Mesenchymal stem cell (in vitro differentiated cells and primary cell): ENCODE results near the gene UBL3.

Experiments used
- DNase-seq: peaks from one replicate; pipeline ENCODE4 v3.0.0-alpha.2; 2013
- H2AFZ ChIP-seq: one replicate; pipeline ENCODE4 v1.6.1; 2013; ENCODE audit warnings: low read depth, mild to moderate bottlenecking, control low read depth, inconsistent platforms, low read length, moderate library complexity
- H2AK5ac ChIP-seq: 2 replicates; pipeline ENCODE4 v1.6.1; 2013; ENCODE audit warnings: low read length, moderate library complexity, mild to moderate bottlenecking, inconsistent platforms; ENCODE audit not compliant: severe bottlenecking
- H2BK120ac ChIP-seq: one replicate; pipeline ENCODE4 v1.6.1; 2013; ENCODE audit warnings: low read depth, mild to moderate bottlenecking, inconsistent platforms, low read length, moderate library complexity
- H2BK12ac ChIP-seq, 2 experiments: one replicate each; pipeline ENCODE4 v1.6.1; 2013; ENCODE audit warnings: inconsistent platforms in 2 of 2, low read length in 2 of 2, mild to moderate bottlenecking in 2 of 2, moderate library complexity in 2 of 2, control low read depth in 1 of 2
- H2BK15ac ChIP-seq: one replicate; pipeline ENCODE4 v1.6.1; 2013; ENCODE audit warnings: mild to moderate bottlenecking, low read depth, inconsistent platforms; ENCODE audit not compliant: poor library complexity, severe bottlenecking
- H2BK5ac ChIP-seq: 2 replicates; pipeline ENCODE4 v1.6.1; 2013; ENCODE audit warnings: low read depth, mild to moderate bottlenecking, low read length, control low read depth, inconsistent platforms; ENCODE audit not compliant: poor library complexity, severe bottlenecking
- H3K14ac ChIP-seq, 2 experiments: one replicate each; pipeline ENCODE4 v1.6.1; 2013; ENCODE audit warnings: inconsistent platforms in 2 of 2, low read length in 2 of 2, control low read depth in 1 of 2, mild to moderate bottlenecking in 1 of 2, moderate library complexity in 1 of 2
- H3K18ac ChIP-seq, 2 experiments: one replicate each; pipeline ENCODE4 v1.6.1; 2013; ENCODE audit warnings: inconsistent platforms in 2 of 2, low read length in 2 of 2, control low read depth in 1 of 2, low read depth in 1 of 2, mild to moderate bottlenecking in 1 of 2
- H3K23ac ChIP-seq, 2 experiments: one replicate each; pipeline ENCODE4 v1.6.1; 2013; ENCODE audit warnings: inconsistent platforms in 2 of 2, low read length in 2 of 2, mild to moderate bottlenecking in 2 of 2, moderate library complexity in 2 of 2, control low read depth in 1 of 2
- H3K27ac ChIP-seq: 2 replicates; pipeline ENCODE4 v1.5.1; 2013; ENCODE audit warnings: mild to moderate bottlenecking, moderate library complexity, low read length, control low read depth, inconsistent platforms; ENCODE audit not compliant: poor library complexity, severe bottlenecking
- H3K27me3 ChIP-seq, 2 experiments: 2 replicates each; pipeline versions ENCODE4 v1.6.1 to v1.7.0; 2013; ENCODE audit warnings: low read length in 2 of 2, mild to moderate bottlenecking in 2 of 2, moderate library complexity in 2 of 2, control low read depth in 1 of 2, inconsistent platforms in 1 of 2; ENCODE audit not compliant: control insufficient read depth in 1 of 2, insufficient read depth in 1 of 2
- H3K36me3 ChIP-seq, 2 experiments: 2 replicates each; pipeline versions ENCODE4 v1.6.1 to v1.7.0; 2013; ENCODE audit warnings: low read length in 2 of 2, control low read depth in 1 of 2, inconsistent platforms in 1 of 2, low read depth in 1 of 2, mild to moderate bottlenecking in 1 of 2; ENCODE audit not compliant: insufficient read depth in 2 of 2, control insufficient read depth in 1 of 2
- H3K4ac ChIP-seq, 2 experiments: one replicate each; pipeline ENCODE4 v1.6.1; 2013; ENCODE audit warnings: inconsistent platforms in 2 of 2, low read length in 2 of 2, mild to moderate bottlenecking in 2 of 2, moderate library complexity in 2 of 2, control low read depth in 1 of 2, low read depth in 1 of 2
- H3K4me1 ChIP-seq: 2 replicates; pipeline ENCODE4 v1.6.1; 2013; ENCODE audit warnings: low read depth, low read length, control low read depth; ENCODE audit not compliant: control insufficient read depth, insufficient read depth
- H3K4me2 ChIP-seq: 2 replicates; pipeline ENCODE4 v1.6.1; 2013; ENCODE audit warnings: low read length, mild to moderate bottlenecking, inconsistent platforms; ENCODE audit not compliant: poor library complexity, severe bottlenecking
- H3K4me3 ChIP-seq, 2 experiments: 2 replicates each; pipeline versions ENCODE4 v1.5.1 to v1.7.0; 2013; ENCODE audit warnings: low read length in 2 of 2, mild to moderate bottlenecking in 2 of 2, control low read depth in 1 of 2, low read depth in 1 of 2; ENCODE audit not compliant: insufficient read depth in 1 of 2
- H3K79me1 ChIP-seq: replicated peaks from 2 replicates; pipeline ENCODE4 v1.6.1; 2013; ENCODE audit warnings: mild to moderate bottlenecking, control low read depth, low read length, inconsistent platforms; ENCODE audit not compliant: poor library complexity, severe bottlenecking
- H3K9ac ChIP-seq: 2 replicates; pipeline ENCODE4 v1.7.0; 2013; ENCODE audit warnings: mild to moderate bottlenecking, low read length, moderate library complexity
- H3K9me3 ChIP-seq: 2 replicates; pipeline ENCODE4 v1.7.0; 2013; ENCODE audit warnings: mild to moderate bottlenecking, low read length; ENCODE audit not compliant: control insufficient read depth
- H4K8ac ChIP-seq: one replicate; pipeline ENCODE4 v1.6.1; 2013; ENCODE audit warnings: inconsistent platforms, mild to moderate bottlenecking, low read length, moderate library complexity
- H4K91ac ChIP-seq: one replicate; pipeline ENCODE4 v1.6.1; 2013; ENCODE audit warnings: mild to moderate bottlenecking, low read length, inconsistent platforms
- WGBS: methylation state at CpG from one replicate; pipeline ENCODE4 v1.1.7; 2013; ENCODE audit warnings: mixed read lengths; 5-methylcytosine and 5-hydroxymethylcytosine counted together

The UBL3 gene

DNA sequence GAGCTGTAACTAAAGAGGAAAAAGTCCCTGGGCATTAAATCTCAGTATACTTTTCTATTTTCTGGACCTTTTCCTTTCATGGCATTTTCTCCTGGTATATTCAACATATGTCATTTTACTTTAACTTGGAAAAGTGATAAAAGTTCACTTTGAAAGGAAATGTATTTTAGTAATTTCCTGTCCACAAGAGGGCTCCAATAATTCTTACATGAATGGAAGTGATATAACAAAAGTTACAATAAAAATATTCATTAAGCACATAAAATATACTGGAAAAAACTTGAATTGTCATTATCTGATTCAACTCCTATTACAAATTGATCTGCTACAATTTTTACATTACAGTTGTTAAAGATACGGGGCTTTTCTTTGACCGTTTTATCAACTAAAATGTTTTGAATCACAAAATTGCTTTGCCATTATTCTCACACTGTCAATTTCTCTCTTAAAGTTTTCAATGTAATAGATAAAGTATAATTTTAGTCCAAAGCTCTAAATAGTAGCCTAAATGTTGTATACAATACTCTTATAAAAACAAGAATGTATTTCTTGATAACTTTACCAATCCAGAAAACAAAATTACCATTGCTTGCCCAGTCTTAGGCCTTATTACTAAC lies 4.9 kb downstream of the UBL3 start:
- H3K23ac ChIP-seq, result no peak overlapping the region
- H3K18ac ChIP-seq, result no peak overlapping the region
- H3K9me3 ChIP-seq, result no peaks in the 10 kb centered on the region
- H4K91ac ChIP-seq, result no peak overlapping the region
- no peak overlapping the region for H3K4me2 ChIP-seq
- H2AK5ac ChIP-seq, result no peak overlapping the region
- no peak overlapping the region for H3K27ac ChIP-seq
- H2AFZ ChIP-seq, result no peak overlapping the region
- no peak overlapping the region for H4K8ac ChIP-seq
- no peaks in the 10 kb centered on the region for H3K27me3 ChIP-seq
- no peak for DNase-seq
- no peak overlapping the region for H2BK15ac ChIP-seq
- H3K9ac ChIP-seq, result peak overlapping the region; percentile 91
- peaks cover 3% of the 10 kb centered on the region for H3K79me1 ChIP-seq
- no peak overlapping the region for H3K14ac ChIP-seq
- H3K4me1 ChIP-seq, result no peaks in the 10 kb centered on the region
- no peak overlapping the region for H2BK5ac ChIP-seq
- H3K36me3 ChIP-seq, result no peaks in the 10 kb centered on the region
- H2BK12ac ChIP-seq, result no peak overlapping the region
- H2BK120ac ChIP-seq, result no peak overlapping the region
- H3K4ac ChIP-seq, result no peak overlapping the region
- WGBS, result no CpG with 5 or more reads among the region's 2 CpGs
- H3K4me3 ChIP-seq, result peak overlapping the region in 1 of 2 experiments; percentile 87

DNA sequence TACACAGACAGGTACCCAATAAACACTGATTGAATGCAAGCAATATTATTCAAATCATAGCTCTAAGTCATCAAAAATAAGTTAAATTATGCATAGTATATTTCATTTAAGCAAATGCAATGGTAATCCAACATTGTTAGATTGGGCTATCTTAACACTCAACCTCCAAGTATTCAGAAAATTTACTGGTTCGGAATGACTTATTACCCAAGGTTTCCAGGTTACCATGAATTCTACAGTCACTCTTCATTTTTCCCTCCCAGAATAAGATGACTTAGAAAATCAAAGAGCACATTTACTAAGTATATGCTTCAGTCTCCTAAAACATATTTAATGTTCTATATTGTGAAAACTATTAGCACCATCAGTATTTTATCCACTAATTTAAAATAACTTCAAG lies 6.0 kb downstream of the UBL3 start:
- DNase-seq, result no peak
- Histone ChIP-seq H3K14ac (no peak overlapping the region), H3K36me3 (no peaks in the 10 kb centered on the region), H3K4me1 (no peaks in the 10 kb centered on the region), H2BK5ac (no peak overlapping the region), H3K4me3 (peak overlapping the region in 1 of 2 experiments; percentile 87), H3K27ac (no peak overlapping the region), H2AK5ac (no peak overlapping the region), H3K4ac (no peak overlapping the region), H2AFZ (no peak overlapping the region), H4K91ac (no peak overlapping the region), H3K27me3 (no peaks in the 10 kb centered on the region), H2BK120ac (no peak overlapping the region), H3K9me3 (no peaks in the 10 kb centered on the region), H3K79me1 (peaks cover 2% of the 10 kb centered on the region), H3K18ac (no peak overlapping the region), H3K23ac (no peak overlapping the region), H3K9ac (peak overlapping the region; percentile 91), H2BK12ac (no peak overlapping the region), H2BK15ac (no peak overlapping the region), H3K4me2 (no peak overlapping the region), H4K8ac (no peak overlapping the region)
- 70% methylated on average over 1 of the region's 1 CpG for WGBS

DNA sequence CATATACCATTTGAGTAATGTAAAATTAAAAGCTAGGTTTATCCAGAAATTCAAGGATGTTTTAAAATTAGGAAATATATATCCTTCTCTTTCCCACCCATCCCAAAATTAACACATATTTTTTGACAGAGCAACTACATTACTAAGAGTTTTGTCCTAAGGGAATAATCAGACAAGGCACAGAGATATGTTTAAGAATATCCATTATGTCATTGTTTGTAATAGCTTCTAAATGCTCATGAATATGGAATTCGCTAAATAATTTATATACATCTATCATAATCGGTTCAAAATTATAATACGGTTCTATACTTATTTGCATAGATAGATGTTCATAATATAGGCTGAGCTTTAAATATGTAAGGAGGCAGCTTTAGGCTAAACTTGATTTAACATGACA lies 9.8 kb downstream of the UBL3 start:
- no CpG with 5 or more reads among the region's 3 CpGs for WGBS

DNA sequence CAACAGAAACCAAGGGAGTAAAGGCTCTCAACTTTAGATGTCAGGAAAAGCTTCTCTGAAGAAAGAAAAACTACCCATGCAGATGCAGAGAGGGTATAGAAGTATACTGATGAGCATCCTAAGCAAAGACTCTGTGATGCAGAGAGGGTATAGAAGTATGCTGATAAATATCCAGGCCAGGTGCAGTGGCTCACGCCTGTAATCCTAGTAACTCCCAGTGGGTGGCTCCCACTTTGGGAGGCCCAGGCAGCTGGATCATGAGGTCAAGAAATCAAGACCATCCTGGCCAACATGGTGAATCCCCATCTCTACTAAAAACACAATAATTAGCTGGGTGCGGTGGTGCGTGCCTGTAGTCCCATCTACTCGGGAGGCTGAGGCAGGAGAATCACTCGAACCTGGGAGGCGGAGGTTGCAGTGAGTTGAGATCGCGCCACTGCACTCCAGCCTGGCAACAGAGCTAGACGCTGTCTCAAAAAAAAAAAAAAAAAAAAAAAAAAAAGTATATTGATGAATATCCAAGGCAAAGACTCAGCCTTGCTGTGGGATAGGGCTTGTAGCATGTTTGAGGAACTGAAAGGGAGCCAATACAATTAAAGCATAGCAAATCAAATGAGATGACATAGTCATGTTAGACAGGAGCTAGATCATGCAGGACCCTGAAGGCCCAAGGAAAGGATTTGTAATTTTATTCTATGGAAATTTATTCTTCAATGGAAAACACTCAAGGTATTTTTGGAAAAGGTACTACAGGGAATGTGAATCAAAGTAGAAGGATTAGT lies 14.9 kb downstream of the UBL3 start:
- Histone ChIP-seq H3K4me2 (no peak overlapping the region), H4K91ac (no peak overlapping the region), H3K9ac (no peak overlapping the region), H2BK15ac (no peak overlapping the region), H3K4ac (no peak overlapping the region), H3K4me1 (no peaks in the 10 kb centered on the region), H2BK5ac (no peak overlapping the region), H4K8ac (no peak overlapping the region), H3K14ac (no peak overlapping the region), H3K79me1 (peaks cover 21% of the 10 kb centered on the region), H2AK5ac (no peak overlapping the region), H3K36me3 (peaks cover 0 to 8% of the 10 kb centered on the region in 2 experiments), H3K27me3 (no peaks in the 10 kb centered on the region), H3K27ac (no peak overlapping the region), H3K18ac (no peak overlapping the region), H2BK12ac (no peak overlapping the region), H3K23ac (no peak overlapping the region), H3K4me3 (no peak overlapping the region), H3K9me3 (no peaks in the 10 kb centered on the region), H2BK120ac (no peak overlapping the region), H2AFZ (no peak overlapping the region)
- no peak for DNase-seq
- 100% methylated on average over 4 of the region's 9 CpGs for WGBS

More for the DNA sequence above, 9.8 kb downstream of the UBL3 start:
- no peak overlapping the region for H2AK5ac ChIP-seq
- H3K4me1 ChIP-seq, result no peaks in the 10 kb centered on the region
- no peak overlapping the region for H2BK5ac ChIP-seq
- no peak overlapping the region for H3K27ac ChIP-seq
- no peak overlapping the region for H3K14ac ChIP-seq
- no peak overlapping the region for H2BK15ac ChIP-seq
- H3K4me2 ChIP-seq, result no peak overlapping the region
- H3K36me3 ChIP-seq, result no peaks in the 10 kb centered on the region
- H4K8ac ChIP-seq, result no peak overlapping the region
- DNase-seq, result no peak
- H3K4ac ChIP-seq, result no peak overlapping the region
- no peak overlapping the region for H3K4me3 ChIP-seq
- no peak overlapping the region for H3K23ac ChIP-seq
- H2BK120ac ChIP-seq, result no peak overlapping the region
- peaks cover 8% of the 10 kb centered on the region for H3K79me1 ChIP-seq
- H4K91ac ChIP-seq, result no peak overlapping the region
- H2BK12ac ChIP-seq, result no peak overlapping the region
- no peak overlapping the region for H3K18ac ChIP-seq
- H3K9me3 ChIP-seq, result no peaks in the 10 kb centered on the region
- H2AFZ ChIP-seq, result no peak overlapping the region
- H3K27me3 ChIP-seq, result no peaks in the 10 kb centered on the region
- no peak overlapping the region for H3K9ac ChIP-seq
